SK-N-SH (cell line): ENCODE data around the gene ERI2. TPM values are rescaled to one million over a fixed set of nuclear protein-coding genes. Genes with fewer than 3 reads are reported as not detected.

Source experiments
- CTCF ChIA-PET: fragments of 300-600, 350-600 bp; formaldehyde crosslinking; extraction: SDS; loops from one replicate; lab custom pipeline; 2021; lab: Yijun Ruan, JAX
- POLR2A ChIA-PET: fragments of 350-600 bp; sonication (Branson Sonifier 250); formaldehyde crosslinking; extraction: SDS; loops from one replicate; lab custom pipeline; 2020; ENCODE audit warnings: antibody characterized with exemption, inconsistent platforms; lab: Yijun Ruan, JAX
- DNase-seq: peaks from one replicate; pipeline ENCODE4 v3.0.0; 2012
- H2AFZ ChIP-seq: fragments of 200-600 bp; sonication (generic); 2 replicates; pipeline ENCODE4 v1.8.1; 2016; ENCODE audit warnings: antibody characterized with exemption, mild to moderate bottlenecking, low read depth
- H3F3A ChIP-seq: fragments of 200-600 bp; sonication (generic); replicated peaks from 2 replicates; pipeline ENCODE3; 2016; ENCODE audit warnings: antibody characterized with exemption, mild to moderate bottlenecking; ENCODE audit not compliant: insufficient read depth
- H3K27ac ChIP-seq, 2 experiments: fragments of 200-500 bp in 1 of 2; fragments of 200-600 bp in 1 of 2; sonication (Bioruptor generic) in 1 of 2; sonication (generic), shearing (Covaris generic) in 1 of 2; 2 replicates each; pipeline versions ENCODE4 v1.5.1 to v1.6.1; 2014 to 2016; ENCODE audit warnings: low read depth in 2 of 2, inconsistent platforms in 1 of 2, low read length in 1 of 2, mild to moderate bottlenecking in 1 of 2, mixed read lengths in 1 of 2
- H3K27me3 ChIP-seq: fragments of 200-600 bp; sonication (generic), shearing (Covaris generic); 2 replicates; pipeline ENCODE4 v1.6.1; 2016; ENCODE audit warnings: mixed run types; ENCODE audit not compliant: insufficient read depth
- H3K36me3 ChIP-seq, 2 experiments: fragments of 200-500 bp in 1 of 2; fragments of 200-600 bp in 1 of 2; sonication (Bioruptor generic) in 1 of 2; sonication (generic) in 1 of 2; replicated peaks in 1 of 2; 2 replicates each; pipeline versions ENCODE3 to v1.5.1; 2014 to 2016; ENCODE audit warnings: low read length in 1 of 2, mild to moderate bottlenecking in 1 of 2; ENCODE audit not compliant: insufficient read depth in 2 of 2, control insufficient read depth in 1 of 2
- H3K4me1 ChIP-seq, 2 experiments: fragments of 200-500 bp in 1 of 2; fragments of 200-600 bp in 1 of 2; sonication (Bioruptor generic) in 1 of 2; sonication (generic), shearing (Covaris generic) in 1 of 2; 2 replicates each; pipeline versions ENCODE4 v1.5.1 to v1.6.1; 2014 to 2016; ENCODE audit warnings: low read depth in 1 of 2, low read length in 1 of 2, mixed run types in 1 of 2; ENCODE audit not compliant: insufficient read depth in 2 of 2, control insufficient read depth in 1 of 2
- H3K4me2 ChIP-seq: fragments of 200-600 bp; sonication (generic), shearing (Covaris generic); 2 replicates; pipeline ENCODE4 v1.6.1; 2017; ENCODE audit warnings: mixed run types
- H3K4me3 ChIP-seq, 2 experiments: fragments of 200-500 bp in 1 of 2; fragments of 200-600 bp in 1 of 2; sonication (Bioruptor generic) in 1 of 2; sonication (generic), shearing (Covaris generic) in 1 of 2; 2 replicates each; pipeline versions ENCODE4 v1.5.1 to v1.8.1; 2014 to 2016; ENCODE audit warnings: low read depth in 2 of 2, inconsistent platforms in 1 of 2, low read length in 1 of 2, mild to moderate bottlenecking in 1 of 2, mixed read lengths in 1 of 2, moderate library complexity in 1 of 2
- H3K79me2 ChIP-seq: fragments of 200-600 bp; sonication (generic); 2 replicates; pipeline ENCODE4 v1.8.1; 2017; ENCODE audit warnings: mild to moderate bottlenecking; ENCODE audit not compliant: insufficient read depth
- H3K9ac ChIP-seq: fragments of 200-600 bp; sonication (generic); 2 replicates; pipeline ENCODE4 v1.6.1; 2017; ENCODE audit warnings: mixed run types
- H3K9me2 ChIP-seq: fragments of 200-600 bp; sonication (generic); 2 replicates; pipeline ENCODE4 v1.6.1; 2017; ENCODE audit warnings: mixed run types
- H3K9me3 ChIP-seq: fragments of 200-600 bp; sonication (generic); 2 replicates; pipeline ENCODE4 v1.6.1; 2017; ENCODE audit warnings: mixed run types, mild to moderate bottlenecking, moderate library complexity
- H4K20me1 ChIP-seq: fragments of 200-600 bp; sonication (generic); 2 replicates; pipeline ENCODE4 v1.6.1; 2017; ENCODE audit warnings: mild to moderate bottlenecking, mixed run types; ENCODE audit not compliant: insufficient read depth
- FOSL2 ChIP-seq: IDR thresholded peaks from 2 replicates; pipeline ENCODE4 v1.4.0; 2012; ENCODE audit warnings: low read depth, mild to moderate bottlenecking, moderate library complexity, borderline replicate concordance
- JUND ChIP-seq: IDR thresholded peaks from 2 replicates; pipeline ENCODE4 v1.4.0; 2012
- MEF2A ChIP-seq: IDR thresholded peaks from 2 replicates; pipeline ENCODE4 v1.4.0; 2012; ENCODE audit warnings: low read depth, borderline replicate concordance
- NRF1 ChIP-seq: IDR thresholded peaks from 2 replicates; pipeline ENCODE4 v1.6.1; 2012; ENCODE audit warnings: low read depth, mild to moderate bottlenecking, low read length
- SIN3A ChIP-seq: IDR thresholded peaks from 2 replicates; pipeline ENCODE4 v1.6.1; 2012; ENCODE audit warnings: low read depth, mild to moderate bottlenecking, low read length, moderate library complexity, borderline replicate concordance
- TCF12 ChIP-seq: IDR thresholded peaks from 2 replicates; pipeline ENCODE4 v1.4.0; 2012
- TEAD4 ChIP-seq: IDR thresholded peaks from 2 replicates; pipeline ENCODE4 v1.4.0; 2012; ENCODE audit warnings: mild to moderate bottlenecking, borderline replicate concordance; ENCODE audit not compliant: insufficient read depth
- USF1 ChIP-seq: IDR thresholded peaks from 2 replicates; pipeline ENCODE4 v1.4.0; 2012; ENCODE audit warnings: low read depth, borderline replicate concordance
- USF2 ChIP-seq: fragments of 150-350 bp; IDR thresholded peaks from 2 replicates; pipeline ENCODE4 v1.6.1; 2017; ENCODE audit warnings: antibody characterized with exemption, low read length, low read depth, borderline replicate concordance
- WGBS: methylation state at CpG from one replicate; pipeline ENCODE4 v1.1.6; 2017; ENCODE audit warnings: low lambda C conversion rate; 5-methylcytosine and 5-hydroxymethylcytosine counted together
- polyA plus RNA-seq, 3 experiments: library from polyadenylated mRNA; depleted of rRNA; stranded (reverse); fragments of >200 nt; gene quantifications; 2 replicates each; pipeline ENCODE4 v1.2.3, GENCODE V29; 2012
- TF ChIP-seq, protein P1 (sequence below): fragments of 150-350 bp; IDR thresholded peaks from 2 replicates; pipeline ENCODE4 v1.6.1; 2016; ENCODE audit warnings: mild to moderate bottlenecking, low read depth, low read length
- TF ChIP-seq, protein P2 (sequence below): IDR thresholded peaks from 2 replicates; pipeline ENCODE4 v1.6.1; 2012; ENCODE audit warnings: mild to moderate bottlenecking, low read depth, low read length, moderate library complexity
- TF ChIP-seq, protein P3 (sequence below): IDR thresholded peaks from 2 replicates; pipeline ENCODE4 v1.4.0; 2012; ENCODE audit warnings: low read depth, borderline replicate concordance
- TF ChIP-seq, protein P4 (sequence below): fragments of 200-600 bp; sonication (generic); IDR thresholded peaks from 2 replicates; pipeline ENCODE4 v1.6.1; 2017; ENCODE audit warnings: antibody characterized with exemption, mild to moderate bottlenecking, moderate library complexity

The ERI2 gene
- polyA plus RNA-seq, 1 of the 3 experiments (the other 2 are of a cell fraction), result 9.1 TPM

DNA sequence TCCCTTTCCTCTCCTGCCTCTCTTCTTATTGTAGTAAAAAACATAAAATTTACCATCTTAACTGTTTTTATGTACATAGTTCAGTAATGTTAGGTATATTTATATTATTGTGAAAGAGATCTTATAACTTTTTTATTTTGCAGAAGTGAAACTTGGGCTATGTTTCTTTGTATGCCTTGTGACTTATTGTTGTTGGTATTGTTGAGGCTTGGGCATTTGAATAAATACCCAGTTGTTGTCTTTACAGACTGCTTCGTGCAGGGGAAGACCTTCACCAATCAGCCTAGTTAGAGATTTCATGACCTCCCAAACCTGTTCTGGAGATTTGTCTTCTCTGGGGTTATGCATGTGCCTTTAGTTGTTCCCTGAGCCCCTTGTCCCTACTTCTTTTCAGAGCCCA, 32.0 kb upstream of the ERI2 start (continued):
- TF ChIP-seq, protein P1, sequence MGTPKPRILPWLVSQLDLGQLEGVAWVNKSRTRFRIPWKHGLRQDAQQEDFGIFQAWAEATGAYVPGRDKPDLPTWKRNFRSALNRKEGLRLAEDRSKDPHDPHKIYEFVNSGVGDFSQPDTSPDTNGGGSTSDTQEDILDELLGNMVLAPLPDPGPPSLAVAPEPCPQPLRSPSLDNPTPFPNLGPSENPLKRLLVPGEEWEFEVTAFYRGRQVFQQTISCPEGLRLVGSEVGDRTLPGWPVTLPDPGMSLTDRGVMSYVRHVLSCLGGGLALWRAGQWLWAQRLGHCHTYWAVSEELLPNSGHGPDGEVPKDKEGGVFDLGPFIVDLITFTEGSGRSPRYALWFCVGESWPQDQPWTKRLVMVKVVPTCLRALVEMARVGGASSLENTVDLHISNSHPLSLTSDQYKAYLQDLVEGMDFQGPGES, result no peak
- no peak for TF ChIP-seq TCF12
- TF ChIP-seq, protein P2, sequence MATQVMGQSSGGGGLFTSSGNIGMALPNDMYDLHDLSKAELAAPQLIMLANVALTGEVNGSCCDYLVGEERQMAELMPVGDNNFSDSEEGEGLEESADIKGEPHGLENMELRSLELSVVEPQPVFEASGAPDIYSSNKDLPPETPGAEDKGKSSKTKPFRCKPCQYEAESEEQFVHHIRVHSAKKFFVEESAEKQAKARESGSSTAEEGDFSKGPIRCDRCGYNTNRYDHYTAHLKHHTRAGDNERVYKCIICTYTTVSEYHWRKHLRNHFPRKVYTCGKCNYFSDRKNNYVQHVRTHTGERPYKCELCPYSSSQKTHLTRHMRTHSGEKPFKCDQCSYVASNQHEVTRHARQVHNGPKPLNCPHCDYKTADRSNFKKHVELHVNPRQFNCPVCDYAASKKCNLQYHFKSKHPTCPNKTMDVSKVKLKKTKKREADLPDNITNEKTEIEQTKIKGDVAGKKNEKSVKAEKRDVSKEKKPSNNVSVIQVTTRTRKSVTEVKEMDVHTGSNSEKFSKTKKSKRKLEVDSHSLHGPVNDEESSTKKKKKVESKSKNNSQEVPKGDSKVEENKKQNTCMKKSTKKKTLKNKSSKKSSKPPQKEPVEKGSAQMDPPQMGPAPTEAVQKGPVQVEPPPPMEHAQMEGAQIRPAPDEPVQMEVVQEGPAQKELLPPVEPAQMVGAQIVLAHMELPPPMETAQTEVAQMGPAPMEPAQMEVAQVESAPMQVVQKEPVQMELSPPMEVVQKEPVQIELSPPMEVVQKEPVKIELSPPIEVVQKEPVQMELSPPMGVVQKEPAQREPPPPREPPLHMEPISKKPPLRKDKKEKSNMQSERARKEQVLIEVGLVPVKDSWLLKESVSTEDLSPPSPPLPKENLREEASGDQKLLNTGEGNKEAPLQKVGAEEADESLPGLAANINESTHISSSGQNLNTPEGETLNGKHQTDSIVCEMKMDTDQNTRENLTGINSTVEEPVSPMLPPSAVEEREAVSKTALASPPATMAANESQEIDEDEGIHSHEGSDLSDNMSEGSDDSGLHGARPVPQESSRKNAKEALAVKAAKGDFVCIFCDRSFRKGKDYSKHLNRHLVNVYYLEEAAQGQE, result no peak

GRCh38 chr16:20833086-20833485, 26.8 kb upstream of the ERI2 start:
- POLR2A ChIA-PET, result no interaction called here
- H3K4me2 ChIP-seq, result no peak overlapping the region
- CTCF ChIA-PET, result interaction anchor here (0.6 to 4.1 kb wide), 4 partner anchors 14 to 26 kb away, joined by 3 to 25 read pairs (median 4); partner anchors contain the start of genes ERI2 and REXO5
- H3K9me2 ChIP-seq, result no peaks in the 10 kb centered on the region
- H3K4me3 ChIP-seq, result no peak overlapping the region
- H3K27ac ChIP-seq, result no peak overlapping the region
- DNase-seq, result no peak
- no peaks in the 10 kb centered on the region for H3K79me2 ChIP-seq
- WGBS, result 64% methylated on average over 2 of the region's 2 CpGs
- H3K9me3 ChIP-seq, result no peaks in the 10 kb centered on the region; the same call in 1 of the 2 replicates
- H3K4me1 ChIP-seq, result no peaks in the 10 kb centered on the region; a peak in 1 of 4 replicates
- peaks cover 23 to 40% of the 10 kb centered on the region in 2 experiments for H3K36me3 ChIP-seq
- H3K9ac ChIP-seq, result no peak overlapping the region
- no peaks in the 10 kb centered on the region for H4K20me1 ChIP-seq
- no peaks in the 10 kb centered on the region for H3K27me3 ChIP-seq
- peaks cover 3% of the 10 kb centered on the region for H3F3A ChIP-seq
- H2AFZ ChIP-seq, result no peak overlapping the region
- TF ChIP-seq, protein P3, sequence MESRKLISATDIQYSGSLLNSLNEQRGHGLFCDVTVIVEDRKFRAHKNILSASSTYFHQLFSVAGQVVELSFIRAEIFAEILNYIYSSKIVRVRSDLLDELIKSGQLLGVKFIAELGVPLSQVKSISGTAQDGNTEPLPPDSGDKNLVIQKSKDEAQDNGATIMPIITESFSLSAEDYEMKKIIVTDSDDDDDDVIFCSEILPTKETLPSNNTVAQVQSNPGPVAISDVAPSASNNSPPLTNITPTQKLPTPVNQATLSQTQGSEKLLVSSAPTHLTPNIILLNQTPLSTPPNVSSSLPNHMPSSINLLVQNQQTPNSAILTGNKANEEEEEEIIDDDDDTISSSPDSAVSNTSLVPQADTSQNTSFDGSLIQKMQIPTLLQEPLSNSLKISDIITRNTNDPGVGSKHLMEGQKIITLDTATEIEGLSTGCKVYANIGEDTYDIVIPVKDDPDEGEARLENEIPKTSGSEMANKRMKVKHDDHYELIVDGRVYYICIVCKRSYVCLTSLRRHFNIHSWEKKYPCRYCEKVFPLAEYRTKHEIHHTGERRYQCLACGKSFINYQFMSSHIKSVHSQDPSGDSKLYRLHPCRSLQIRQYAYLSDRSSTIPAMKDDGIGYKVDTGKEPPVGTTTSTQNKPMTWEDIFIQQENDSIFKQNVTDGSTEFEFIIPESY, result no peak
- TF ChIP-seq, protein P2, result no peak
- no peak for TF ChIP-seq USF2
- TF ChIP-seq, protein P4, sequence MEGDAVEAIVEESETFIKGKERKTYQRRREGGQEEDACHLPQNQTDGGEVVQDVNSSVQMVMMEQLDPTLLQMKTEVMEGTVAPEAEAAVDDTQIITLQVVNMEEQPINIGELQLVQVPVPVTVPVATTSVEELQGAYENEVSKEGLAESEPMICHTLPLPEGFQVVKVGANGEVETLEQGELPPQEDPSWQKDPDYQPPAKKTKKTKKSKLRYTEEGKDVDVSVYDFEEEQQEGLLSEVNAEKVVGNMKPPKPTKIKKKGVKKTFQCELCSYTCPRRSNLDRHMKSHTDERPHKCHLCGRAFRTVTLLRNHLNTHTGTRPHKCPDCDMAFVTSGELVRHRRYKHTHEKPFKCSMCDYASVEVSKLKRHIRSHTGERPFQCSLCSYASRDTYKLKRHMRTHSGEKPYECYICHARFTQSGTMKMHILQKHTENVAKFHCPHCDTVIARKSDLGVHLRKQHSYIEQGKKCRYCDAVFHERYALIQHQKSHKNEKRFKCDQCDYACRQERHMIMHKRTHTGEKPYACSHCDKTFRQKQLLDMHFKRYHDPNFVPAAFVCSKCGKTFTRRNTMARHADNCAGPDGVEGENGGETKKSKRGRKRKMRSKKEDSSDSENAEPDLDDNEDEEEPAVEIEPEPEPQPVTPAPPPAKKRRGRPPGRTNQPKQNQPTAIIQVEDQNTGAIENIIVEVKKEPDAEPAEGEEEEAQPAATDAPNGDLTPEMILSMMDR, result no peak
- TF ChIP-seq FOSL2, result no peak
- TF ChIP-seq TEAD4, result no peak
- TF ChIP-seq, protein P1, result no peak
- no peak for TF ChIP-seq SIN3A
- TF ChIP-seq USF1, result no peak
- no peak for TF ChIP-seq TCF12
- TF ChIP-seq MEF2A, result no peak
- TF ChIP-seq JUND, result no peak
- TF ChIP-seq NRF1, result no peak
